ENCODE results near the gene SMIM21.
A peak's percentile ranks its signal among the peaks of the same experiment; 100 is the strongest.

Gene SMIM21

DNA sequence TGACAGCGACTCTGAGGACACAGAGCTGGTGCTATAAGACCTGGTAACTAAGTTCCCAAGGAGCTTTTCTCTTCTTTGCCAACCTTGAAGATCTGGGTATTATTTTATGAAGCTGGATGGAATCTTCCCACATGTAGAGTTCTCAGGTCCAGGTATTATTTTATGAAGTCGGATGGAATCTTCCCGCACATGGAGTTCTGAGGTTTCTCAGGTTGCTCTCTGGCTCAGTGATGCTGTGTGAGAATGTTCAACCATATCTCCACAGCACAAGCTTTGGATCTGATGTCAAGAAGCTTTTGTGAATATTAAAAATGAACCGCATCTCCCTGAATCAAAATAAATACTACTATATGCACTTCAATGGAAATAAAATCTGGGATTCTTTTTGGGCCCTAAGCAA, at the start of gene SMIM21:
Gene SMIM21 (minus strand): TSS at position 101 of the 400 bp plus-strand sequence. CDS start 140 bp downstream, outside the sequence.
- no peak within 1 kb of the TSS for H3K27ac ChIP-seq (ENCODE audit: extremely low read depth, low read depth, low read length)
- no peak within 1 kb of the TSS for H3K4me3 ChIP-seq (ENCODE audit: low read depth, low read length)
- POLR2A ChIA-PET, result no interaction called here
- no peaks in the 10 kb centered on the region for H3K9me3 ChIP-seq (ENCODE audit: control insufficient read depth, insufficient read depth, low read depth, low read length)
- CTCF ChIA-PET, result no interaction called here
- no peaks in the 10 kb centered on the region for H3K4me1 ChIP-seq (ENCODE audit: control insufficient read depth, insufficient read depth, low read length)
- no peaks in the 10 kb centered on the region for H3K36me3 ChIP-seq (ENCODE audit: control insufficient read depth in 2 of 2, insufficient read depth in 1 of 2, low read length in 2 of 2)
- TF ChIP-seq ZNF423 (tag by site-specific recombination; IDR thresholded peaks at IDR 0.05) (no peak), ZNF548 (tag by site-specific recombination; IDR thresholded peaks at IDR 0.05) (no peak), MZF1 (tag by site-specific recombination; IDR thresholded peaks at IDR 0.05; ENCODE audit: borderline replicate concordance) (no peak)
- TF ChIP-seq, protein P1, sequence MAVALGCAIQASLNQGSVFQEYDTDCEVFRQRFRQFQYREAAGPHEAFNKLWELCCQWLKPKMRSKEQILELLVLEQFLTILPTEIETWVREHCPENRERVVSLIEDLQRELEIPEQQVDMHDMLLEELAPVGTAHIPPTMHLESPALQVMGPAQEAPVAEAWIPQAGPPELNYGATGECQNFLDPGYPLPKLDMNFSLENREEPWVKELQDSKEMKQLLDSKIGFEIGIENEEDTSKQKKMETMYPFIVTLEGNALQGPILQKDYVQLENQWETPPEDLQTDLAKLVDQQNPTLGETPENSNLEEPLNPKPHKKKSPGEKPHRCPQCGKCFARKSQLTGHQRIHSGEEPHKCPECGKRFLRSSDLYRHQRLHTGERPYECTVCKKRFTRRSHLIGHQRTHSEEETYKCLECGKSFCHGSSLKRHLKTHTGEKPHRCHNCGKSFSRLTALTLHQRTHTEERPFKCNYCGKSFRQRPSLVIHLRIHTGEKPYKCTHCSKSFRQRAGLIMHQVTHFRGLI (tag by site-specific recombination; IDR thresholded peaks at IDR 0.05), result no peak
- TF ChIP-seq, protein P2, sequence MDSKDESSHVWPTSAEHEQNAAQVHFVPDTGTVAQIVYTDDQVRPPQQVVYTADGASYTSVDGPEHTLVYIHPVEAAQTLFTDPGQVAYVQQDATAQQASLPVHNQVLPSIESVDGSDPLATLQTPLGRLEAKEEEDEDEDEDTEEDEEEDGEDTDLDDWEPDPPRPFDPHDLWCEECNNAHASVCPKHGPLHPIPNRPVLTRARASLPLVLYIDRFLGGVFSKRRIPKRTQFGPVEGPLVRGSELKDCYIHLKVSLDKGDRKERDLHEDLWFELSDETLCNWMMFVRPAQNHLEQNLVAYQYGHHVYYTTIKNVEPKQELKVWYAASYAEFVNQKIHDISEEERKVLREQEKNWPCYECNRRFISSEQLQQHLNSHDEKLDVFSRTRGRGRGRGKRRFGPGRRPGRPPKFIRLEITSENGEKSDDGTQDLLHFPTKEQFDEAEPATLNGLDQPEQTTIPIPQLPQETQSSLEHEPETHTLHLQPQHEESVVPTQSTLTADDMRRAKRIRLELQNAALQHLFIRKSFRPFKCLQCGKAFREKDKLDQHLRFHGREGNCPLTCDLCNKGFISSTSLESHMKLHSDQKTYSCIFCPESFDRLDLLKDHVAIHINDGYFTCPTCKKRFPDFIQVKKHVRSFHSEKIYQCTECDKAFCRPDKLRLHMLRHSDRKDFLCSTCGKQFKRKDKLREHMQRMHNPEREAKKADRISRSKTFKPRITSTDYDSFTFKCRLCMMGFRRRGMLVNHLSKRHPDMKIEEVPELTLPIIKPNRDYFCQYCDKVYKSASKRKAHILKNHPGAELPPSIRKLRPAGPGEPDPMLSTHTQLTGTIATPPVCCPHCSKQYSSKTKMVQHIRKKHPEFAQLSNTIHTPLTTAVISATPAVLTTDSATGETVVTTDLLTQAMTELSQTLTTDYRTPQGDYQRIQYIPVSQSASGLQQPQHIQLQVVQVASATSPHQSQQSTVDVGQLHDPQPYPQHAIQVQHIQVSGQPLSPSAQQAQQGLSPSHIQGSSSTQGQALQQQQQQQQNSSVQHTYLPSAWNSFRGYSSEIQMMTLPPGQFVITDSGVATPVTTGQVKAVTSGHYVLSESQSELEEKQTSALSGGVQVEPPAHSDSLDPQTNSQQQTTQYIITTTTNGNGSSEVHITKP (tag by site-specific recombination; IDR thresholded peaks at IDR 0.05), result no peak

DNA sequence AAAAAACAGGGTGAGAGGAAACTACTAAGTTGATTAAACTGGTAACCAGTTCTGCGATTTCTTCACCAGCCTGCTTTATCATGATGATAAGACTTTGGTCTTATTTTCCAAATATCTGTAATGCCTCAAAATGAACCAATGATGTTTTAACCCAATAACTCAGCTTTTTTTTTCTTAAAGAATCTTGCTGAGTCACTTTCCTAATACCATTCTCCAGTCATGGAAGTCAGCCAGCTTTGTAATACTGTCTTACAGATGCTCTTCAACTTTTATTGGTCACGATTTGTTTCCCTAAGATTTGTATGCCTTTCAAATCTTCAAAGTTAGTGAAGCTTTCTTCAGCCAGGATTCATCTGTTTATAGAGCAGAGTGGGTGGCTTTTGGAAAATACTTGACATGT, 47.7 kb upstream of the SMIM21 start:
- H3K27ac ChIP-seq (ENCODE audit: extremely low read depth, low read depth, low read length), result no peak overlapping the region
- H3K36me3 ChIP-seq (ENCODE audit: control insufficient read depth in 2 of 2, insufficient read depth in 1 of 2, low read length in 2 of 2), result no peaks in the 10 kb centered on the region
- no peaks in the 10 kb centered on the region for H3K9me3 ChIP-seq (ENCODE audit: control insufficient read depth, insufficient read depth, low read depth, low read length)
- ChIA-PET POLR2A (no interaction called here), CTCF (interaction anchor here (0.6 to 1.3 kb wide), 2 partner anchors 26 to 653 kb away, joined by 3 to 5 read pairs; no protein-coding TSS in a partner anchor)
- H3K4me3 ChIP-seq (ENCODE audit: low read depth, low read length), result no peak overlapping the region
- peak; percentile 92 for TF ChIP-seq ZNF510 (tag by site-specific recombination; IDR thresholded peaks at IDR 0.05; ENCODE audit: insufficient replicate concordance)
- TF ChIP-seq ZFHX2 (tag by site-specific recombination; conservative IDR thresholded peaks at IDR 0.05), result 0 out of 2 replicates have a peak, but pooled peaks have one; percentile 8
- no peak for TF ChIP-seq ZNF660 (tag by site-specific recombination; IDR thresholded peaks at IDR 0.05)
- TF ChIP-seq ZNF747 (tag by site-specific recombination; IDR thresholded peaks at IDR 0.05), result no peak
- TF ChIP-seq ZNF629 (tag by site-specific recombination; IDR thresholded peaks at IDR 0.05), result no peak
- H3K4me1 ChIP-seq (ENCODE audit: control insufficient read depth, insufficient read depth, low read length), result no peaks in the 10 kb centered on the region

DNA sequence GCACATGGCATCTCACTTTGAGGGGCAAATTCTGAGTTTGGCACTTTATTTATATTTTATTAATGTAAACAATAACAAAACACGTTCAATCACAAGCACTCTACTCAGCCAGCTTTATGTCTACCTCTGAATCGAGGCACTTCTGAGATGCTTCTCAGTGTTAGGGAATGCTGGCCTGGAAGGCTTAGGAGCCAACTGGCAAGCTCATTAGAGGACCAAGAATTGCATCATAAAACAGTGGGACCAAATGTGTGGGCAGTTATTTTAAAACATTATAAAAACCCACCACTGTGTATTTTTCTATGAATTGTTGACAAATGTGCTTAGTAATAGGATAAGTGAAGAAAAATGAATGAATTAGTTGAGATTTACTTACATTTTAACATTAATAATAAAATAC, 46.8 kb upstream of the SMIM21 start:
- Histone ChIP-seq H3K36me3 (ENCODE audit: control insufficient read depth in 2 of 2, insufficient read depth in 1 of 2, low read length in 2 of 2) (no peaks in the 10 kb centered on the region), H3K27ac (ENCODE audit: extremely low read depth, low read depth, low read length) (no peak overlapping the region), H3K4me1 (ENCODE audit: control insufficient read depth, insufficient read depth, low read length) (no peaks in the 10 kb centered on the region), H3K4me3 (ENCODE audit: low read depth, low read length) (no peak overlapping the region), H3K9me3 (ENCODE audit: control insufficient read depth, insufficient read depth, low read depth, low read length) (no peaks in the 10 kb centered on the region)
- TF ChIP-seq ZIC2 (tag by site-specific recombination; IDR thresholded peaks at IDR 0.05) (no peak), TCF7L2 (IDR thresholded peaks at IDR 0.05; ENCODE audit: borderline replicate concordance, low read depth, low read length) (no peak), ZNF23 (tag by site-specific recombination; IDR thresholded peaks at IDR 0.05; ENCODE audit: borderline replicate concordance) (no peak), SCRT1 (tag by site-specific recombination; IDR thresholded peaks at IDR 0.05; ENCODE audit: borderline replicate concordance) (no peak), KLF9 (tag by site-specific recombination; IDR thresholded peaks at IDR 0.05; ENCODE audit: low read depth) (no peak), ZBTB48 (tag by site-specific recombination; IDR thresholded peaks at IDR 0.05) (no peak), ZNF768 (tag by site-specific recombination; IDR thresholded peaks at IDR 0.05) (no peak), ZNF175 (tag by site-specific recombination; IDR thresholded peaks at IDR 0.05) (no peak), SALL2 (tag by site-specific recombination; IDR thresholded peaks at IDR 0.05; ENCODE audit: borderline replicate concordance) (no peak)
- TF ChIP-seq, protein P3, sequence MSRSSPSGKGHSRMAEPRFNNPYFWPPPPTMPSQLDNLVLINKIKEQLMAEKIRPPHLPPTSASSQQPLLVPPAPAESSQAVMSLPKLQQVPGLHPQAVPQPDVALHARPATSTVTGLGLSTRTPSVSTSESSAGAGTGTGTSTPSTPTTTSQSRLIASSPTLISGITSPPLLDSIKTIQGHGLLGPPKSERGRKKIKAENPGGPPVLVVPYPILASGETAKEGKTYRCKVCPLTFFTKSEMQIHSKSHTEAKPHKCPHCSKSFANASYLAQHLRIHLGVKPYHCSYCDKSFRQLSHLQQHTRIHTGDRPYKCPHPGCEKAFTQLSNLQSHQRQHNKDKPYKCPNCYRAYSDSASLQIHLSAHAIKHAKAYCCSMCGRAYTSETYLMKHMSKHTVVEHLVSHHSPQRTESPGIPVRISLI (tag by site-specific recombination; IDR thresholded peaks at IDR 0.05), result no peak
- TF ChIP-seq, protein P4, sequence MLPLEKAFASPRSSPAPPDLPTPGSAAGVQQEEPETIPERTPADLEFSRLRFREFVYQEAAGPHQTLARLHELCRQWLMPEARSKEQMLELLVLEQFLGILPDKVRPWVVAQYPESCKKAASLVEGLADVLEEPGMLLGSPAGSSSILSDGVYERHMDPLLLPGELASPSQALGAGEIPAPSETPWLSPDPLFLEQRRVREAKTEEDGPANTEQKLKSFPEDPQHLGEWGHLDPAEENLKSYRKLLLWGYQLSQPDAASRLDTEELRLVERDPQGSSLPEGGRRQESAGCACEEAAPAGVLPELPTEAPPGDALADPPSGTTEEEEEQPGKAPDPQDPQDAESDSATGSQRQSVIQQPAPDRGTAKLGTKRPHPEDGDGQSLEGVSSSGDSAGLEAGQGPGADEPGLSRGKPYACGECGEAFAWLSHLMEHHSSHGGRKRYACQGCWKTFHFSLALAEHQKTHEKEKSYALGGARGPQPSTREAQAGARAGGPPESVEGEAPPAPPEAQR (tag by site-specific recombination; IDR thresholded peaks at IDR 0.05), result no peak
- POLR2A ChIA-PET, result no interaction called here
- CTCF ChIA-PET, result no interaction called here
